Keratinocyte (primary cell): ENCODE measurements around the gene RICTOR. TPM values are rescaled to one million over a fixed set of nuclear protein-coding genes. Genes with fewer than 3 reads are reported as not detected.
A peak's percentile ranks its signal among the peaks of the same experiment; 100 is the strongest.

Experiments
- DNase-seq: peaks from one replicate; pipeline ENCODE4 v3.0.0-alpha.2; 2011; ENCODE audit warnings: low read depth, missing footprints, low spot score
- FAIRE-seq: peaks from 2 replicates; lab custom pipeline; 2011; peaks lifted over from hg19 to GRCh38; lab: Jason Lieb, UNC
- H2AFZ ChIP-seq: 2 replicates; pipeline ENCODE4 v1.6.0; 2012; ENCODE audit warnings: low read length, control low read depth, inconsistent platforms; ENCODE audit not compliant: control insufficient read depth
- H3K27ac ChIP-seq: 2 replicates; pipeline ENCODE4 v1.5.1; 2011; ENCODE audit warnings: low read length; ENCODE audit not compliant: control insufficient read depth, insufficient read depth
- H3K27me3 ChIP-seq: 3 replicates; pipeline ENCODE4 v1.6.0; 2011; ENCODE audit warnings: low read length; ENCODE audit not compliant: control insufficient read depth, insufficient read depth; ENCODE audit errors: extremely low read depth
- H3K36me3 ChIP-seq, 2 experiments: 2 replicates in 1 of 2; 3 replicates in 1 of 2; pipeline ENCODE4 v1.5.1; 2011; ENCODE audit warnings: low read length in 2 of 2, mild to moderate bottlenecking in 1 of 2; ENCODE audit not compliant: control insufficient read depth in 2 of 2, insufficient read depth in 2 of 2; ENCODE audit errors: extremely low read depth in 1 of 2
- H3K4me1 ChIP-seq: 3 replicates; pipeline ENCODE4 v1.5.1; 2011; ENCODE audit warnings: low read length; ENCODE audit not compliant: control insufficient read depth, insufficient read depth; ENCODE audit errors: extremely low read depth
- H3K4me2 ChIP-seq: 3 replicates; pipeline ENCODE4 v1.6.0; 2011; ENCODE audit warnings: low read depth, low read length; ENCODE audit not compliant: control insufficient read depth, insufficient read depth; ENCODE audit errors: extremely low read depth
- H3K4me3 ChIP-seq, 3 experiments: fragments of 200-600 bp in 1 of 3; sonication (generic) in 1 of 3; 2 replicates in 2 of 3; 3 replicates in 1 of 3; pipeline ENCODE4 v1.5.1; 2011 to 2016; ENCODE audit warnings: low read length in 3 of 3, mild to moderate bottlenecking in 3 of 3, control low read depth in 2 of 3, inconsistent platforms in 1 of 3, low read depth in 1 of 3, mixed read lengths in 1 of 3, mixed run types in 1 of 3, moderate library complexity in 1 of 3; ENCODE audit not compliant: control insufficient read depth in 2 of 3, insufficient read depth in 2 of 3; ENCODE audit errors: extremely low read depth in 1 of 3
- H3K79me2 ChIP-seq: 2 replicates; pipeline ENCODE4 v1.6.0; 2012; ENCODE audit warnings: low read length; ENCODE audit not compliant: control insufficient read depth, insufficient read depth
- H3K9ac ChIP-seq: 3 replicates; pipeline ENCODE4 v1.6.0; 2011; ENCODE audit warnings: low read length; ENCODE audit not compliant: control insufficient read depth, insufficient read depth; ENCODE audit errors: extremely low read depth
- H3K9me1 ChIP-seq: 3 replicates; pipeline ENCODE4 v1.6.0; 2011; ENCODE audit warnings: low read length; ENCODE audit not compliant: control insufficient read depth, insufficient read depth; ENCODE audit errors: extremely low read depth
- H3K9me3 ChIP-seq: 2 replicates; pipeline ENCODE4 v1.5.1; 2012; ENCODE audit warnings: low read depth, low read length; ENCODE audit not compliant: control insufficient read depth
- H4K20me1 ChIP-seq: 3 replicates; pipeline ENCODE4 v1.6.0; 2011; ENCODE audit warnings: low read length; ENCODE audit not compliant: control insufficient read depth, insufficient read depth; ENCODE audit errors: extremely low read depth
- CTCF ChIP-seq, 3 experiments: IDR thresholded peaks in 1 of 3; conservative IDR thresholded peaks in 1 of 3; optimal IDR thresholded peaks in 1 of 3; 2 replicates in 2 of 3; 3 replicates in 1 of 3; pipeline versions ENCODE3 to v1.5.1; 2011; ENCODE audit warnings: low read length in 3 of 3, mild to moderate bottlenecking in 3 of 3, moderate library complexity in 2 of 3, control low read depth in 1 of 3, inconsistent platforms in 1 of 3; ENCODE audit not compliant: insufficient read depth in 2 of 3; ENCODE audit errors: extremely low read depth in 1 of 3
- EZH2 ChIP-seq: IDR thresholded peaks from one replicate; pipeline ENCODE4 v1.6.1; 2012; ENCODE audit warnings: inconsistent platforms, mild to moderate bottlenecking, low read length, moderate library complexity
- dilution Hi-C: fragments of 300-500 bp; cut with MboI; formaldehyde crosslinking; loops from one replicate; pipeline ENCODE4 v1.7.0; 2020; ENCODE audit warnings: low sequenced_read_pairs; ENCODE audit not compliant: extremely low pct_ligation_motif_present
- polyA plus RNA-seq, 5 experiments: library from polyadenylated mRNA; depleted of rRNA in 3 of 5; stranded (reverse) in 3 of 5; stranded (forward) in 1 of 5; unstranded in 1 of 5; fragments of >200 nt; gene quantifications; 1 replicate in 1 of 5; 2 replicates in 3 of 5; 3 replicates in 1 of 5; pipeline versions ENCODE4 v1.2.1 to v1.2.3, GENCODE V29; 2011 to 2012; ENCODE audit warnings: missing spikeins in 2 of 5, low read depth in 1 of 5, low replicate concordance in 1 of 5

RICTOR gene
- polyA plus RNA-seq, 1 donor (not counting 4 experiments of a cell fraction or from before 2014, with no cell fraction given): 11.5 TPM

- H3K36me3 ChIP-seq: no peaks in the 10 kb centered on the region
- FAIRE-seq: no peak
- no peaks in the 10 kb centered on the region for H3K9me1 ChIP-seq
- peaks cover 33% of the 10 kb centered on the region for H3K4me1 ChIP-seq
- H3K9me3 ChIP-seq: no peaks in the 10 kb centered on the region
- H3K4me2 ChIP-seq: no peak overlapping the region
- no peak overlapping the region for H2AFZ ChIP-seq
- H3K27ac ChIP-seq: no peak overlapping the region
- dilution Hi-C loops: no loop called here
- H3K27me3 ChIP-seq: no peaks in the 10 kb centered on the region
- H4K20me1 ChIP-seq: no peaks in the 10 kb centered on the region
- H3K9ac ChIP-seq: no peak overlapping the region
- DNase-seq: no peak
- TF ChIP-seq CTCF (optimal IDR thresholded peaks at IDR 0.05 in 1 of 3, IDR thresholded peaks at IDR 0.05 in 1 of 3, conservative IDR thresholded peaks at IDR 0.05 in 1 of 3; ENCODE audit: extremely low read depth in 1 of 3, insufficient read depth in 2 of 3, low read length in 3 of 3) (no peak), EZH2 (no peak)
- H3K4me3 ChIP-seq: no peak overlapping the region
- H3K79me2 ChIP-seq: no peaks in the 10 kb centered on the region
These were observed 30.0 kb upstream of the RICTOR start for GRCh38 chr5:39104221-39104620.

DNA sequence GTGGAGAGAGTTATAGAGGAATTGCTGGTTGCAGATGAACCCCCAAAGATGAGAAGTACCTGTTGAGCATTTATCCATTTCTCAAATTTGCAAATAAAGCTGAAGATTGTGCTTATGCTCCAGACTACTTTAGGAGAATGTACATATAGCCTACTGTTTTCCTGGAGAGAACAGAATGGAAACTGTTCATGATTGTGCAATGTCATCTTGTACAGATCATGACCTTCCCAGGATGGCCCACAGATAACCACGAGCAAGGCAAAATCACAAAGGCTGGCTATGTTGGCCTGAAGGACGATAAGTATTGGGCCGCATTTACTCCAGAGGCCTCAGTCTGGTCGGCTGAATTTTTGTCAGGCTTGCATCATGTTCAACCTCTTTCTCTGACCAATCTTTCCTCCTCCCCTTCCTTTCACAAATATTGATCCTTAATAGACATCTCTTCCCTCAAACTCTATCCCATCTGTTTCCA, 28.5 kb upstream of the RICTOR start:
- Histone ChIP-seq H3K4me1 (peaks cover 33% of the 10 kb centered on the region), H3K79me2 (no peaks in the 10 kb centered on the region), H3K9me1 (no peaks in the 10 kb centered on the region), H3K9me3 (no peaks in the 10 kb centered on the region), H3K27me3 (no peaks in the 10 kb centered on the region), H3K4me3 (no peak overlapping the region), H3K9ac (no peak overlapping the region), H2AFZ (no peak overlapping the region), H3K4me2 (peak overlapping the region; percentile 77), H4K20me1 (no peaks in the 10 kb centered on the region), H3K36me3 (no peaks in the 10 kb centered on the region), H3K27ac (peak overlapping the region; percentile 98)
- DNase-seq (no peak), FAIRE-seq (no peak)
- dilution Hi-C loops: no loop called here
- TF ChIP-seq EZH2: no peak
- no peak for TF ChIP-seq CTCF (optimal IDR thresholded peaks at IDR 0.05 in 1 of 3, IDR thresholded peaks at IDR 0.05 in 1 of 3, conservative IDR thresholded peaks at IDR 0.05 in 1 of 3; ENCODE audit: extremely low read depth in 1 of 3, insufficient read depth in 2 of 3, low read length in 3 of 3)
